Mammary epithelial cell (primary cell): ENCODE results near the gene LIMS2.

Experiments used
- CTCF ChIP-seq, 2 donors: IDR thresholded peaks in 1 of 2; conservative IDR thresholded peaks in 1 of 2; 2 replicates each; pipeline ENCODE4 v1.5.1; 2011 to 2012; ENCODE audit warnings: inconsistent platforms in 2 of 2, low read length in 2 of 2, mild to moderate bottlenecking in 2 of 2, control low read depth in 1 of 2, low read depth in 1 of 2; ENCODE audit not compliant: insufficient read depth in 1 of 2; ENCODE audit errors: extremely low read depth in 1 of 2
- EZH2 ChIP-seq: IDR thresholded peaks from 2 replicates; pipeline ENCODE4 v1.6.1; 2012; ENCODE audit warnings: low read length, inconsistent platforms, borderline replicate concordance

- no peak for TF ChIP-seq CTCF (conservative IDR thresholded peaks at IDR 0.05 in 1 of 2, IDR thresholded peaks at IDR 0.05 in 1 of 2; ENCODE audit: extremely low read depth in 1 of 2, insufficient read depth in 1 of 2, low read depth in 1 of 2, low read length in 2 of 2)
- no peak for TF ChIP-seq EZH2
These were observed 23.9 kb downstream of the LIMS2 start for GRCh38 chr2:127651381-127651809.
